Measurements from ENCODE around the gene DUSP10.

The DUSP10 gene

DNA sequence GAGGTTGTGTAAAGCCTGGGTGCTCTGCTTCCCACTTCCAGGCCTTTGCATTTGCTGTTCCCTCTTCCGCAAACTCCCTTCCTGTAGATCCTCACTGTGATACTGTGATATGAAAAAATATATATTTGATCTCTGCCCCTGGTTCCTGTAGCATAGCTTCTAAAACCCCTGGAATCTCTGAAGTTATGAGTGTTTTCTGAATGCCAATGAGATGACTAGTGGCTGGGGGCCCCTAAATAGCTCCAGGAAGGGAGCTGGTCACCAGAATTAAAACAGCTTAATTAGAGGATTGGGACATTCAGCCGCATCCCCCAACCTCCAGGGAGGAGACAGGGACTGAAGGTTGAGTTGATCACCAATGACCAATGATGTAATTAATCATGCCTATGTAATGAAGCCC, 21.9 kb downstream of the DUSP10 start:
- H3K4me3 ChIP-seq: no peak overlapping the region
- no peaks in the 10 kb centered on the region for H3K27me3 ChIP-seq
- no peaks in the 10 kb centered on the region for H3K9me3 ChIP-seq
- DNase-seq: no peak
- H3K36me3 ChIP-seq: no peaks in the 10 kb centered on the region
- TF ChIP-seq, protein P1, sequence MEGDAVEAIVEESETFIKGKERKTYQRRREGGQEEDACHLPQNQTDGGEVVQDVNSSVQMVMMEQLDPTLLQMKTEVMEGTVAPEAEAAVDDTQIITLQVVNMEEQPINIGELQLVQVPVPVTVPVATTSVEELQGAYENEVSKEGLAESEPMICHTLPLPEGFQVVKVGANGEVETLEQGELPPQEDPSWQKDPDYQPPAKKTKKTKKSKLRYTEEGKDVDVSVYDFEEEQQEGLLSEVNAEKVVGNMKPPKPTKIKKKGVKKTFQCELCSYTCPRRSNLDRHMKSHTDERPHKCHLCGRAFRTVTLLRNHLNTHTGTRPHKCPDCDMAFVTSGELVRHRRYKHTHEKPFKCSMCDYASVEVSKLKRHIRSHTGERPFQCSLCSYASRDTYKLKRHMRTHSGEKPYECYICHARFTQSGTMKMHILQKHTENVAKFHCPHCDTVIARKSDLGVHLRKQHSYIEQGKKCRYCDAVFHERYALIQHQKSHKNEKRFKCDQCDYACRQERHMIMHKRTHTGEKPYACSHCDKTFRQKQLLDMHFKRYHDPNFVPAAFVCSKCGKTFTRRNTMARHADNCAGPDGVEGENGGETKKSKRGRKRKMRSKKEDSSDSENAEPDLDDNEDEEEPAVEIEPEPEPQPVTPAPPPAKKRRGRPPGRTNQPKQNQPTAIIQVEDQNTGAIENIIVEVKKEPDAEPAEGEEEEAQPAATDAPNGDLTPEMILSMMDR (IDR thresholded peaks at IDR 0.05): no peak
- H3K4me1 ChIP-seq: peaks cover 0 to 77% (median 31%) of the 10 kb centered on the region in 4 donors
- H3K27ac ChIP-seq: no peak overlapping the region
- intact Hi-C loops (cut with DNase I; ENCODE audit: low total_unique reads): no loop called here

DNA sequence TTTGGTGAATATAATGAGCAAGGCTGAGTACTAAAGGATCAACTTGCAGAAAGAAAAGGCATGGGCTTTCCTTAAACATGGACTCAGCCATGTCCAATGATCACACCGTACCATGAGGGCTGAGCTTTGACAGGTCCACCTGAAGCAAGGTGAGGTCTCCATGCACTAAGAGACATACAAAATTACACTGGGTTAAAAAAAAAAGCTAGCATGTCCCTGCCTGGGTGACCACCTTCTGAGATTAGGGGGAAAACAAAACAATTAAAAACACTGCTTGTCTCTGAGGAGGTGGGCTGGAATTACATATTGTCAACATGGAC, 22.7 kb downstream of the DUSP10 start:
- Histone ChIP-seq H3K4me3 (no peak overlapping the region), H3K9me3 (no peaks in the 10 kb centered on the region), H3K27me3 (no peaks in the 10 kb centered on the region), H3K4me1 (peaks cover 0 to 69% (median 27%) of the 10 kb centered on the region in 4 donors), H3K27ac (peak overlapping the region in 1 of 2 donors; percentile 20), H3K36me3 (no peaks in the 10 kb centered on the region)
- no peak for DNase-seq
- TF ChIP-seq, protein P1 (IDR thresholded peaks at IDR 0.05): no peak
- intact Hi-C loops (cut with DNase I; ENCODE audit: low total_unique reads): no loop called here

DNA sequence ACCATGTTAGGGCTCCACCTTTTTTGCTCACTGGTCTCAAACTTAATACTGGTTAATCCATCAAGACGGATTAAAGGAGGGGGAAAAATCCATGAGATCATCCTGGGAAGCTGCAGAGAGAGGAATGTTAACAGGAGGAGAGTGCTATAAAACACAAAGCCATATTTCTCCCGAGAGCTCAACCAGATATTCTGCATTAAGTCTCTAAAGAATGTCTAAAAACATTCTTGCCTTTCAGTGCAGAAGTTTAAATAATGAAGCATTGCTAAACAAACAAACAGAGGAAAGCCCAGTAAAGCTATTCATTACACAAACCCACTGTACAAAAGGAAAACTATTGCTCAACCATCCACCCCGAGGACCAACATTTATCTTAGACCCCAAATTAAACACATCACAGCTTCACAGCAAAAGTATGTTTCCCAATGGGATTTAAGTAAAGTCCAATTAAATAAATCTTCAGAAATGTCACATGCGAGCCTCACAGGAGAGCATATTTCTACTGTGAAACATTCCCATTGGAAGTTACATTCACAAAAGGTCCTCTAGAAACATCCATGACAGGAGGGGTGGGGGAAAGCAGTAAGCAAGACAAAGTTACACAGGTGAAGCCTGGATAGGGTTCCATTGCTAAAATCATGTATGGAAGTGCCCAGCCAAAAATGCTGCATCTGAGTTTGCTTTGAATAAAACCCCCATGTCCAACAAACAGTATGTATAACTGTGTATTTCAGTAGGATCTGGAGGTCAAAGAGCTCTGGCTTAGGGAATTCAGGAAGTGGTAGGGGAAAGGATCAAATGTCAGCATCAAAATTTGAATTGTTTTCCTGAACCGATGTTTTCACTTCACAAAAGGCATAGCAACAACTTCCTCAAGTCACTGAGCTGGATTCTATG, 23.3 kb downstream of the DUSP10 start:
- peak overlapping the region in 1 of 2 donors; percentile 20 for H3K27ac ChIP-seq
- intact Hi-C loops (cut with DNase I; ENCODE audit: low total_unique reads): no loop called here

DNA sequence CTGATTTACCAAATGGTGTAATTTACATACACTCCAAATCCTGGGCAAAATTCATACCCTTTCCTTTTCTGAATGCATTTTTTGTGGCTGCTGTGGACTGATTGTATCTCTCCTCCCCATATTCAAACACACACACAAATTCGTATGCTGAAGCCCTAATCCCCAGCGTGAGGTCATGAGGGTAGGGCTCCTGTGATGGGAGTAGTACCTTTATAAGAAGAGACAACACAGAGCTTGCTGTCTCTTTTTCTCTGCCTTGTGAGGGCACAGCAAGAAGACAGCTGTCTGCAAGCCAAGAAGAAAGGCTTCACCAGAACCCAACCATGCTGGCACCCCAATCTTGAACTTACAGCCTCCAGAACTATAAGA, 24.4 kb downstream of the DUSP10 start:
- TF ChIP-seq, protein P1 (IDR thresholded peaks at IDR 0.05): no peak
- Histone ChIP-seq H3K9me3 (no peaks in the 10 kb centered on the region), H3K4me1 (peaks cover 0 to 62% (median 26%) of the 10 kb centered on the region in 4 donors), H3K36me3 (no peaks in the 10 kb centered on the region), H3K27me3 (no peaks in the 10 kb centered on the region), H3K4me3 (no peak overlapping the region), H3K27ac (no peak overlapping the region)
- intact Hi-C loops (cut with DNase I; ENCODE audit: low total_unique reads): no loop called here
- no peak for DNase-seq

More for the DNA sequence above, 23.3 kb downstream of the DUSP10 start:
- H3K4me3 ChIP-seq: no peak overlapping the region
- H3K36me3 ChIP-seq: no peaks in the 10 kb centered on the region
- H3K27me3 ChIP-seq: no peaks in the 10 kb centered on the region
- peaks cover 0 to 69% (median 27%) of the 10 kb centered on the region in 4 donors for H3K4me1 ChIP-seq
- no peaks in the 10 kb centered on the region for H3K9me3 ChIP-seq
- TF ChIP-seq, protein P1 (IDR thresholded peaks at IDR 0.05): no peak
- DNase-seq: no peak

DNA sequence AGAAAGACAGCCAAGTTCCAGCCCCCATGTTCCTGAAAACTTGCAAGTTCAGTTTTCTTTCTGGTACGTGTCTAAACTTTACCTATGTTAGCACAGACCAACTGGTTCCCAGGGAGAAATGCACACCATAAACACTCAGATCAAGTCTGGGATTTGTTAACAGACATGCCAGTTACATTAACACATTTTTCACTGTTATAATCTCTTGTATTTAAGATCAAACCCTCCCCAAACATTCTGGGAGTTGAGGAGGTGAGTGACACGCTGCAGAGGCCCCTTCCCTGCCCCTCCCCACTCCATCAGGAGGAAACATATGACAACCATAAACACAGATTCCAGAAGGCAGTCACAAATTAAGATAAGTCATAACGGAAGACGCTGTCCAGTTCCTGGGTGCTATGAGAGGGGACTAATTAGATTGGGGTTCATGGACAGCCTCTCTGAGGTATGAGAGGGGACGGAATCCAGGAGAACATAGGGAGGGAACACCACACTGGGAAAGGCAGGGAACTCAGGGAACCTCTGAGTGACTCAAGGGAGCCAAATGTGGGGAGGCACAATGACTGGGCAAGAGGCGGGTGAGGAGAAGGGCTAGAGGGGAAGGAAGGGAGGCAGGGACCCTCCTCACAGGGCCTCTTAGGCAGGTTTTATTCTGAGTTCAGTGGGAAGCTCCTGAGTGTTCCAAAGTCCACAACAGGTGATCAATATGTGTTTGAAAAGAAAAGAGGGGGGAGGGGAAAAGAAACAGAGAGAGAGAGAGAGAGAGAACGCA, 25.0 kb downstream of the DUSP10 start:
- Histone ChIP-seq H3K27me3 (no peaks in the 10 kb centered on the region), H3K4me3 (no peak overlapping the region), H3K36me3 (no peaks in the 10 kb centered on the region), H3K4me1 (peaks cover 0 to 56% (median 22%) of the 10 kb centered on the region in 4 donors), H3K27ac (no peak overlapping the region), H3K9me3 (no peaks in the 10 kb centered on the region)
- DNase-seq: no peak
- TF ChIP-seq, protein P1 (IDR thresholded peaks at IDR 0.05): no peak
- intact Hi-C loops (cut with DNase I; ENCODE audit: low total_unique reads): no loop called here
